Panc1 (cell line): ENCODE data around the gene RAB3IL1. TPM values are rescaled to one million over a fixed set of nuclear protein-coding genes. Genes with fewer than 3 reads are reported as not detected.

Experiments used
- ATAC-seq: fragments of 200-7000 bp; cut with Tn5 transposase; 2 replicates; pipeline ENCODE4 v1.9.1; 2020; ENCODE audit warnings: mild to moderate bottlenecking, moderate library complexity
- BruUV-seq: library from RNA; stranded (reverse); fragments of 400-500 nt; replicated peaks from 2 replicates; lab custom pipeline; 2021; lab: Mats Ljungman, UMichigan
- CTCF ChIA-PET: fragments of 300-600 bp; sonication (Branson Sonifier 250); formaldehyde crosslinking; loops from one replicate; lab custom pipeline; 2022; ENCODE audit warnings: antibody characterized with exemption; lab: Charles Lee
- POLR2A ChIA-PET: fragments of 300-600 bp; sonication (Branson Sonifier 250); formaldehyde crosslinking; loops from one replicate; lab custom pipeline; 2022; ENCODE audit warnings: antibody characterized with exemption; lab: Charles Lee
- DNase-seq: peaks from one replicate; pipeline ENCODE4 v3.0.0-alpha.2; 2010; ENCODE audit warnings: low read depth, low spot score
- H3K27ac ChIP-seq: 2 replicates; pipeline ENCODE4 v1.5.1; 2011; ENCODE audit warnings: mild to moderate bottlenecking, low read length, inconsistent platforms
- H3K27me3 ChIP-seq: fragments of 200-500 bp; sonication (Bioruptor generic); 2 replicates; pipeline ENCODE4 v1.6.0; 2014; ENCODE audit warnings: low read length, inconsistent platforms; ENCODE audit not compliant: control insufficient read depth, insufficient read depth
- H3K36me3 ChIP-seq: fragments of 200-500 bp; sonication (Bioruptor generic); 2 replicates; pipeline ENCODE4 v1.5.1; 2014; ENCODE audit warnings: inconsistent platforms, mild to moderate bottlenecking, low read length, moderate library complexity; ENCODE audit not compliant: control insufficient read depth, insufficient read depth
- H3K4me1 ChIP-seq: 2 replicates; pipeline ENCODE4 v1.5.1; 2011; ENCODE audit warnings: inconsistent platforms, mild to moderate bottlenecking, low read length, moderate library complexity; ENCODE audit not compliant: control insufficient read depth, insufficient read depth
- H3K4me3 ChIP-seq, 2 experiments: 2 replicates each; pipeline ENCODE4 v1.5.1; 2011 to 2012; ENCODE audit warnings: low read depth in 2 of 2, low read length in 2 of 2, mild to moderate bottlenecking in 2 of 2, inconsistent platforms in 1 of 2, moderate library complexity in 1 of 2
- H3K9me3 ChIP-seq: fragments of 200-500 bp; sonication (Bioruptor generic); 2 replicates; pipeline ENCODE4 v1.5.1; 2014; ENCODE audit warnings: low read depth, mild to moderate bottlenecking, inconsistent platforms, low read length, moderate library complexity; ENCODE audit not compliant: control insufficient read depth, insufficient read depth
- POLR2AphosphoS5 ChIP-seq: IDR thresholded peaks from 2 replicates; pipeline ENCODE4 v1.6.1; 2012; ENCODE audit warnings: mild to moderate bottlenecking, low read depth, low read length, moderate library complexity
- SIN3A ChIP-seq: IDR thresholded peaks from 2 replicates; pipeline ENCODE4 v1.6.1; 2012; ENCODE audit warnings: low read depth, mild to moderate bottlenecking, low read length, moderate library complexity, borderline replicate concordance; ENCODE audit not compliant: insufficient read depth
- TCF7L2 ChIP-seq: IDR thresholded peaks from 2 replicates; pipeline ENCODE4 v1.6.1; 2011; ENCODE audit warnings: mild to moderate bottlenecking, low read depth, low read length, inconsistent platforms
- in situ Hi-C: cut with HindIII; loops from 2 replicates; pipeline ENCODE4 v1.10.0; 2016; ENCODE audit warnings: low sequenced_read_pairs, low pct_unique_long_range_greater_than_20kb
- intact Hi-C: fragments of 100-400 bp; cut with micrococcal nuclease; formaldehyde crosslinking; loops from one replicate; pipeline ENCODE4 v1.10.0; 2022; ENCODE audit not compliant: unreplicated experiment
- total RNA-seq: library from RNA; stranded (reverse); gene quantifications from one replicate; pipeline ENCODE4 v1.2.1, GENCODE V29; 2021; ENCODE audit not compliant: unreplicated experiment
- TF ChIP-seq, protein P1 (sequence below): fragments of 450-650 bp; IDR thresholded peaks from 2 replicates; pipeline ENCODE4 v1.5.1; 2017; ENCODE audit warnings: mild to moderate bottlenecking
- TF ChIP-seq, protein P2 (sequence below), 2 experiments: IDR thresholded peaks; 2 replicates each; pipeline ENCODE4 v1.6.1; 2011 to 2012; ENCODE audit warnings: low read depth in 2 of 2, control low read depth in 1 of 2, low read length in 1 of 2, mild to moderate bottlenecking in 1 of 2, moderate library complexity in 1 of 2; ENCODE audit not compliant: insufficient read depth in 1 of 2

The RAB3IL1 gene
- total RNA-seq, 1 experiment from 2014 or later, result 8.9 TPM

DNA sequence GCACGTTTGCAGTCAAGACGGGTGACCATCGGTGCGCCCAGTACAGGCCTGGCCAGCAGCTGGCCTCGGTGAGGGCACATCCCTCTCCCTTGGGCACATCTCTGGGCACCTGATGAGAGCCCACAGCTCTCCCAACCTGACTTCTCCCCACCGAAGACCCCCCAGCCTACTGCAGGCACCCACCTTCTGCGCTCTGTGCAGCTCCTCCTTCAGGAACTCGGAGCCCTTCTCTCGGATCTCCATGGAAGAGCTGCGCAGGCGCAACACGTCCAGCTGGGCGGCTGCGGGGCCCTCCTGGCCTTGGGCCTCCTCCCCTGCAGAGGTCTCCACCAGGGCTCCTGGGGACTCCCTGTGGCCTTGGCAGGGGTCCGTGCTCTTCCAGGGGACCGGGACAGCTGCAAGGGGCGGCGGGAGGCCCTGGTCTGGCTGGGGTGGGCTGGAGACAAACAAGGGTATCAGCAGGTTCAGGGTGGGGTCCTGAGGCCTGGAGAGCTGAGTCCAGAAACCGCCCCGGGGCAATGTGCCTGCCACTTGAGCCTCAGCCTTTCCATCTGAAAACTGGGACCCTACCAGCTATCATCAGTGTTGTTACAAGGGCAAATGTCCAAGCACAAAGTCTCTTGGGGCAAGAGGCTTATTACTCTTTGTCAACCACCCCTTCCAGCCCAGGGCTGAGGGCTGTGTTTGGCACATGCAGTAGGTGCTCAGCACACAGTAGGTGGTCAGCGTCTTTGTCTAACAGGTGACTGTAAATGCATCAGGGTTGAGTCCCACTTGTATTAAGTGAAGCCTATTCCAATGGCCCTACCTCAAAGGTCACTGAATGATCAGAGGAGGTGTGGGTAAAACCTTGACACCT, 9.3 kb downstream of the RAB3IL1 start:
- Histone ChIP-seq H3K4me1 (no peaks in the 10 kb centered on the region), H3K36me3 (no peaks in the 10 kb centered on the region), H3K27ac (no peak overlapping the region), H3K9me3 (no peaks in the 10 kb centered on the region), H3K27me3 (no peaks in the 10 kb centered on the region), H3K4me3 (no peak overlapping the region)
- no TSS peak for BruUV-seq
- intact Hi-C loops (no loop called here), in situ Hi-C loops (no loop called here)
- ATAC-seq (no peak), DNase-seq (no peak)
- TF ChIP-seq POLR2AphosphoS5 (no peak), TCF7L2 (no peak), SIN3A (no peak)
- TF ChIP-seq, protein P1, sequence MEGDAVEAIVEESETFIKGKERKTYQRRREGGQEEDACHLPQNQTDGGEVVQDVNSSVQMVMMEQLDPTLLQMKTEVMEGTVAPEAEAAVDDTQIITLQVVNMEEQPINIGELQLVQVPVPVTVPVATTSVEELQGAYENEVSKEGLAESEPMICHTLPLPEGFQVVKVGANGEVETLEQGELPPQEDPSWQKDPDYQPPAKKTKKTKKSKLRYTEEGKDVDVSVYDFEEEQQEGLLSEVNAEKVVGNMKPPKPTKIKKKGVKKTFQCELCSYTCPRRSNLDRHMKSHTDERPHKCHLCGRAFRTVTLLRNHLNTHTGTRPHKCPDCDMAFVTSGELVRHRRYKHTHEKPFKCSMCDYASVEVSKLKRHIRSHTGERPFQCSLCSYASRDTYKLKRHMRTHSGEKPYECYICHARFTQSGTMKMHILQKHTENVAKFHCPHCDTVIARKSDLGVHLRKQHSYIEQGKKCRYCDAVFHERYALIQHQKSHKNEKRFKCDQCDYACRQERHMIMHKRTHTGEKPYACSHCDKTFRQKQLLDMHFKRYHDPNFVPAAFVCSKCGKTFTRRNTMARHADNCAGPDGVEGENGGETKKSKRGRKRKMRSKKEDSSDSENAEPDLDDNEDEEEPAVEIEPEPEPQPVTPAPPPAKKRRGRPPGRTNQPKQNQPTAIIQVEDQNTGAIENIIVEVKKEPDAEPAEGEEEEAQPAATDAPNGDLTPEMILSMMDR, result no peak
- TF ChIP-seq, protein P2, sequence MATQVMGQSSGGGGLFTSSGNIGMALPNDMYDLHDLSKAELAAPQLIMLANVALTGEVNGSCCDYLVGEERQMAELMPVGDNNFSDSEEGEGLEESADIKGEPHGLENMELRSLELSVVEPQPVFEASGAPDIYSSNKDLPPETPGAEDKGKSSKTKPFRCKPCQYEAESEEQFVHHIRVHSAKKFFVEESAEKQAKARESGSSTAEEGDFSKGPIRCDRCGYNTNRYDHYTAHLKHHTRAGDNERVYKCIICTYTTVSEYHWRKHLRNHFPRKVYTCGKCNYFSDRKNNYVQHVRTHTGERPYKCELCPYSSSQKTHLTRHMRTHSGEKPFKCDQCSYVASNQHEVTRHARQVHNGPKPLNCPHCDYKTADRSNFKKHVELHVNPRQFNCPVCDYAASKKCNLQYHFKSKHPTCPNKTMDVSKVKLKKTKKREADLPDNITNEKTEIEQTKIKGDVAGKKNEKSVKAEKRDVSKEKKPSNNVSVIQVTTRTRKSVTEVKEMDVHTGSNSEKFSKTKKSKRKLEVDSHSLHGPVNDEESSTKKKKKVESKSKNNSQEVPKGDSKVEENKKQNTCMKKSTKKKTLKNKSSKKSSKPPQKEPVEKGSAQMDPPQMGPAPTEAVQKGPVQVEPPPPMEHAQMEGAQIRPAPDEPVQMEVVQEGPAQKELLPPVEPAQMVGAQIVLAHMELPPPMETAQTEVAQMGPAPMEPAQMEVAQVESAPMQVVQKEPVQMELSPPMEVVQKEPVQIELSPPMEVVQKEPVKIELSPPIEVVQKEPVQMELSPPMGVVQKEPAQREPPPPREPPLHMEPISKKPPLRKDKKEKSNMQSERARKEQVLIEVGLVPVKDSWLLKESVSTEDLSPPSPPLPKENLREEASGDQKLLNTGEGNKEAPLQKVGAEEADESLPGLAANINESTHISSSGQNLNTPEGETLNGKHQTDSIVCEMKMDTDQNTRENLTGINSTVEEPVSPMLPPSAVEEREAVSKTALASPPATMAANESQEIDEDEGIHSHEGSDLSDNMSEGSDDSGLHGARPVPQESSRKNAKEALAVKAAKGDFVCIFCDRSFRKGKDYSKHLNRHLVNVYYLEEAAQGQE (IDR thresholded peaks at IDR 0.05; ENCODE audit: insufficient read depth in 1 of 2, low read depth in 2 of 2, low read length in 1 of 2), result no peak
- ChIA-PET POLR2A (interaction anchor here (0.6 kb wide), 1 partner anchor 174 kb away, joined by 19 read pairs; no protein-coding TSS in a partner anchor), CTCF (interaction anchor here (1.0 kb wide), 1 partner anchor 9 kb away, joined by 4 read pairs; no protein-coding TSS in a partner anchor)

DNA sequence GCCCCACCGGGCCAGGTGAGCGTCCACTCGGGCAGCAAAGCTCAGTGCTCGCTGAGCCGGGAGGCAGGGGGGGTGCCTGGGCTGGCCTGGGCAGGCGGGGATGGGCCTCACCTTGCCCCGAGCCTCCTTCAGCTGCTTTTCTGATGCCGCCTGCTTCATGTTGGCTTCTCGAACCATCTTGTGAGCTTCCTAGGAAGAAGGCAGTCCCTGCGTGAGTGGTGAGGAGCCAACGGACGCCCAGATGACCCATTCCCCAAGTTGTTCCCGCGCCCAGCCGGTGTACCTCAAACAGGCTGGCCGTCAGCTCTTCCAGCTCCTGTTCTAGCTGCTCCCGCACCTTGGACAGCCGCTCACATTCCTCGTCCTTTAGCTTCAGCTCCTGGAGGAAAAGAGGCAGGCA, 10.1 kb downstream of the RAB3IL1 start:
- no peak overlapping the region for H3K4me3 ChIP-seq
- no peaks in the 10 kb centered on the region for H3K9me3 ChIP-seq
- intact Hi-C loops (no loop called here), in situ Hi-C loops (no loop called here)
- no peaks in the 10 kb centered on the region for H3K27me3 ChIP-seq
- H3K4me1 ChIP-seq, result no peaks in the 10 kb centered on the region
- ATAC-seq, result no peak
- POLR2A ChIA-PET, result interaction anchor here (0.5 kb wide), 1 partner anchor 109 kb away, joined by 3 read pairs; no protein-coding TSS in a partner anchor
- no peak overlapping the region for H3K27ac ChIP-seq
- H3K36me3 ChIP-seq, result no peaks in the 10 kb centered on the region
- no TSS peak for BruUV-seq
- CTCF ChIA-PET, result no interaction called here
- TF ChIP-seq, protein P2 (IDR thresholded peaks at IDR 0.05; ENCODE audit: insufficient read depth in 1 of 2, low read depth in 2 of 2, low read length in 1 of 2), result no peak
- DNase-seq, result no peak
